ENCODE measurements around the gene RSRC2.
"Not testable (repeated sequence)": the region's sequence is repeated elsewhere in the genome, so short reads cannot be mapped to it uniquely, and the experiment has no call there.

RSRC2 gene

GRCh38 chr12:122484385-122484784, 42.4 kb downstream of the RSRC2 start:
- DNase-seq = not testable (repeated sequence)

GRCh38 chr12:122483969-122484368, 42.8 kb downstream of the RSRC2 start:
- no peak for DNase-seq

- DNase-seq = no peak
Measured at GRCh38 chr12:122481861-122482260, 44.9 kb downstream of the RSRC2 start.

- DNase-seq = no peak
Measured at GRCh38 chr12:122480753-122481152, 46.0 kb downstream of the RSRC2 start.

GRCh38 chr12:122474324-122474716, 52.4 kb downstream of the RSRC2 start:
- DNase-seq = no peak

- DNase-seq = no peak
Measured at GRCh38 chr12:122473543-122474323, 53.0 kb downstream of the RSRC2 start.

GRCh38 chr12:122471324-122472226, 55.2 kb downstream of the RSRC2 start:
- DNase-seq = peak; percentile 10 to 74

- not testable (repeated sequence) for DNase-seq
Measured at GRCh38 chr12:122470576-122470975, 56.2 kb downstream of the RSRC2 start.

- not testable (repeated sequence) for DNase-seq
Measured at GRCh38 chr12:122469856-122470255, 56.9 kb downstream of the RSRC2 start.

- DNase-seq = no peak
Measured at GRCh38 chr12:122467983-122468382, 58.8 kb downstream of the RSRC2 start.

GRCh38 chr12:122464317-122465042, 62.3 kb downstream of the RSRC2 start:
- DNase-seq = peak; percentile 88 to 91

- no peak for DNase-seq
Measured at GRCh38 chr12:122460641-122461040, 66.1 kb downstream of the RSRC2 start.

GRCh38 chr12:122460061-122460460, 66.7 kb downstream of the RSRC2 start:
- no peak for DNase-seq

- DNase-seq = no peak
Measured at GRCh38 chr12:122459211-122459610, 67.5 kb downstream of the RSRC2 start.

- DNase-seq = no peak
Measured at GRCh38 chr12:122458105-122459035, 68.4 kb downstream of the RSRC2 start.

GRCh38 chr12:122457627-122458026, 69.1 kb downstream of the RSRC2 start:
- no peak for DNase-seq

GRCh38 chr12:122454739-122455138, 72.0 kb downstream of the RSRC2 start:
- DNase-seq = no peak

- no peak for DNase-seq
Measured at GRCh38 chr12:122454250-122454721, 72.5 kb downstream of the RSRC2 start.
